IPS DF 4.7 (cell line): Measurements from ENCODE around the gene OR10A5.
"Not testable (repeated sequence)": the region's sequence is repeated elsewhere in the genome, so short reads cannot be mapped to it uniquely, and the experiment has no call there.

Experiments
- DNase-seq: peaks from one replicate; pipeline ENCODE4 v3.0.0-alpha.2; 2013; ENCODE audit warnings: low spot score; ENCODE audit errors: extremely low read depth

The OR10A5 gene, protein sequence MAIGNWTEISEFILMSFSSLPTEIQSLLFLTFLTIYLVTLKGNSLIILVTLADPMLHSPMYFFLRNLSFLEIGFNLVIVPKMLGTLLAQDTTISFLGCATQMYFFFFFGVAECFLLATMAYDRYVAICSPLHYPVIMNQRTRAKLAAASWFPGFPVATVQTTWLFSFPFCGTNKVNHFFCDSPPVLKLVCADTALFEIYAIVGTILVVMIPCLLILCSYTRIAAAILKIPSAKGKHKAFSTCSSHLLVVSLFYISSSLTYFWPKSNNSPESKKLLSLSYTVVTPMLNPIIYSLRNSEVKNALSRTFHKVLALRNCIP

DNA sequence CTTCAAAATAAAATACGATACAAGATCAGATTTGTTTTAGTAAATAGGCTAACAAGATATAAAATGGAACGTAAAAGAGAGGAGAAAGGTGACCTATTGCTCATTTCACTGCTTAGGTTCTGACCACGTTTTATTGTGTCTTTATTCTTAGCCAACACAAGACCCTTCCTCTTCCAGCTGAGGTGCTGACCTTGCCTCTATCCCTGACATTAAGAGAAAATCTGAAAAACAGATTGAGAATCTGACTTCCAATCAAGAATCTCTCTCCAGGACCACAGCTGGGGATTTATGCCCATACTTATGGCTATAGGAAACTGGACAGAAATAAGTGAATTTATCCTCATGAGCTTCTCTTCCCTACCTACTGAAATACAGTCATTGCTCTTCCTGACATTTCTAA lies at the start of gene OR10A5:
TSS of gene OR10A5 (plus strand) at position 301 of the 400 bp plus-strand sequence. CDS start at position 301, 0 bp downstream.
- no peak for DNase-seq

DNA sequence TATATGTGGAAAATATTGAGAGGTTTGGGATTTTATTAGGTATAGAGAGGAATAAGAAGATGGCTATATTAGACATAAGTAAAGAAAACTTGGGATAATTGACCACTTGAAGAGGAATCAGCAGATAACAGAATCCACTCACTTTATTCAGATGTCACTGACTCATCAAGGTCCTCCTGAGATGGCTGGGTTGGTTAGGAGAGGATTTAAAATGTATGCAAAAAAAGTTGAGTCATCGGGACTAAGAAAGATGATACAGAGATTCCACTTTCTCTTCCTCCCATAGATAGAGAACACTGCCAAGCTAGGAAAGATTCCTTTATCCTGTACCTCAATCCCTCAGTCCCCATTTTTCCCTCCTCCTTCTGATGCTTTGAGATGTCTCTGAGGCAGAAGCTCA lies 46.1 kb upstream of the OR10A5 start, which contains the start of gene OR6A2:
TSS of gene OR6A2 (minus strand) at position 288 of the 400 bp plus-strand sequence. CDS start 3,981 bp downstream, outside the sequence.
- DNase-seq, result no peak

DNA sequence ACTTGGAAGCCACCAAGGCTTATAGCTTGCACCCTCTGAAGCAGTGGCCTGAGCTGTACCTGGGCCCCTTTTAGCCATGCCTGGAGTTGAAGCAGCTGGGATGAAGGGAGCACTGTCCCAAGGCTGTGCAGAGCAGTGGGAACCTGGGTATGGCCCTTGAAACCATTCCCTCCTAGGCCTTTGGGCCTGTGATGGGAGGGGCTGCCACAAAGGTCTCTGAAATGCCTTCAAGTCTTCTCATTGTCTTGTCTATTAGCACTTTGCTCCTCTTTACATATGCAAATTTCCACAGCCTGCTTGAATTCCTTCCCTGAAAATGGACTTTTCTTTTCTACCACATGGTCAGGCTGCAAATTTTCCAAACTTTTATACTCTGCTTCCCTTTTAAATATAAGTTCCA lies 44.4 kb upstream of the OR10A5 start:
- DNase-seq, result not testable (repeated sequence)

DNA sequence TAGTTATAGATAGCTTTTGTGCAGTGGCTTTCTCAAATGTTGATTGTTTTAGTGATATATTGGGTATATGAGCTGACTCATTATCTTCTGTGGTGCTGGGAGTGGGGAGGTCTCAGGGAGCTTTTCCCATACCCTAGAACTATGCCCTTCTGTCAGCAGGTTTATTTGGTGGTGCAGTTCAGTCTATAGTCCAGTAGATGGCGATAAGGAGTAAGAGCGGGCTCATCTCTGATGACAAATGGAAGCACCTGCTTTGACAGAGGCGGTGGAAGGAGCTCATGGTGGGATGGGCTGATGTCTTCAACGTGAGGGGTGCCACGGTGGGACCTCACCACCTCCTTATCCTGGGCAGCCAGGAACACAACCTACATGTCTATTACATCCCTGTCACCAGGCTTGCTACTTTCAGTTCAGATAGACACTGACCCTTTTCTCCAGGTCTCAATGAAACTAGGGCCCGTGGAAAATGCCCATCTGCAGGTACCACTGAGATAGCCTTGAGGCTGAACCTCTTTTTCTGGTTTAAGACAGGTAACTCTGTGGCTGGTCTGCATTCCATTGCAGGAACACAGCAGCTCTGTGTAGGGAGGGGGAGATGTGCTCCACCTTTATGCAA lies 33.0 kb upstream of the OR10A5 start:
- no peak for DNase-seq

DNA sequence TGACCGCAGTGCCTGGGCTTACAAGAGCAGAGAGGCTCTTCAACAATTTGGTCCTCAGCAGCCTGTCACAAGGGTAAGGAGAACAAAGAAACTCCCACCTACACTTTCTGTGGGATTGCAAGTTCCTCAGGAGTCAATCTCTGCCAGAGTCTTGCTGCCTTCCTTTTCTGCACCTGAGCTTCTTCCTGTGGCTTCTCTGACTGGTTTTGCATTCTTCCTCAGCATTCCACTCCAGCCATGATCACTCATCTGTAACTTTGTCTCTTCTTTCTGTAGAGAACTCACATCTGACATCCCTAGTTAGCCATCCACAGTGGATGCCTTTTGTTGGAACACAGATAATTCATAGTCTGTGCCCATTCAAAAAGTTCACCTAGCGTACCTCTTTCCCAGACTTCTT lies 31.8 kb upstream of the OR10A5 start:
- no peak for DNase-seq

DNA sequence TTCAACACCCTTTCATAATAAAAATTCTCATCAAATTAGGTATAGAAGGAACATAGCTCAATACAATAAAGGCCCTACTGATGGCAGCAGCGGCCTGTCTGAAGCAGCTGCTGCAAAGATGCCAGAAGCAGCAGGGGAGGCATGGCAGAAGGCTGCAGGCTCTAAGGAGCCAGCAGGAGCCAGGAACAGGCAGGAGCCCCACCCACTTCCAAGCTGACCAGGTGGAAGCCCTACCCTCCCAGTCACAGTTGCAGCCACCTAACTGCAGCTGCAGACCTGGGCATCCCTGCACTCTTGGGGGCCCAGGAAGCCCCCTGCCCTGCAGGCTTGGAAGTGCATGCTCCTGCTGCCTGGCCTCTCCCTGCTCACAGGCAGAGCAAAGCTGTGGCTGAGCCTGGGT lies 27.8 kb upstream of the OR10A5 start:
- DNase-seq, result no peak

DNA sequence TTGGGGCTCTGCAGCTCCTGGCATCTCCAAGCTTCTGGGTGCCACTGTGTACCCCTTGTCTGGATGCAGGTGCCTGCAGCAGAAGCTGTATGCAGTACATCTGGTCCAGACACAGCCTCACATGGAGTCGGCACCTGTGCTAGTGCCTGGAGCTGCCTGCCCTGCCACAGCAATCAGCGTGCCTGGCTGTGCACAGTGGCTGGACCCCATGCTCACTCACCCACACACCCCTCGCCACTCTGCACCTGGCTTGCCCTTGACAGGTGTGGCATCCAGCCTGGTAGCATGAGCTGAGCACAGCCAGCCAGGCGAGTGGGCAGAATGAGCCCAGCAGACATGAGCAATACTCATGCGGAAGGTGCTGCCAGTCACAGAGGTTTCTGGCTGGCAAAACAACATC lies 26.5 kb upstream of the OR10A5 start:
- DNase-seq, result no peak

DNA sequence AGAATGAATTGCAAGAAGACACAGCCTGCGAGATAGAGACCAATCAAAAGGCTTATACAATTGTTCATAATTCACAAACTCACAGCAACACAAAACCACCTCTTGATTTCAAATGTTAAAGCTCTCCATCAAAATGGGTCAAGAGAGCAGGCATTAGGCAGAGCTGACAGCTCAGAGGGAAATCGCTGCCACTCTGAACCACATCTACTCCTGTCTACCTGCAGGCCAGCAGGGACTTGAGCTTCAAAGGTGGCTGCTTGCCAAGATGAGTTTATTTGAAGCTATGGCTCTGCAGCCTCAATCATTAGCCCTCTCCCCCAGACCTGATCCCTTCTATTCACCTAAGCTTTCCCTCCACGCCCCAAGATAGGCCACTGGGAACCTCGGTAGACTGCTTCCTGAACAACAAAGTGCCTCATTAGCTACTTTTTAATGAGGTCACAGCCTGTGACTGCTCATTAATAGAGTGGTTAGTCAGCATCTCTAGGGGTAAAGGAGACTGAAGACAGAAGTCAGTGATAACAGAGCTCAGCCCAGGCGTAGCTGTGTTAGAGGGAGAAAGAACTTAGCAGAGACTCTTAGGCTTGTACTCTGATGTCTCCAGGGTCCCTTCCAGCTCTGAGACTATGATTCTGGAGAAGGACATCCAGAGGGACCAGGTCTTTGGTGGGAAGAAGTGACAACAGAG lies 21.2 kb upstream of the OR10A5 start:
- DNase-seq, result no peak

DNA sequence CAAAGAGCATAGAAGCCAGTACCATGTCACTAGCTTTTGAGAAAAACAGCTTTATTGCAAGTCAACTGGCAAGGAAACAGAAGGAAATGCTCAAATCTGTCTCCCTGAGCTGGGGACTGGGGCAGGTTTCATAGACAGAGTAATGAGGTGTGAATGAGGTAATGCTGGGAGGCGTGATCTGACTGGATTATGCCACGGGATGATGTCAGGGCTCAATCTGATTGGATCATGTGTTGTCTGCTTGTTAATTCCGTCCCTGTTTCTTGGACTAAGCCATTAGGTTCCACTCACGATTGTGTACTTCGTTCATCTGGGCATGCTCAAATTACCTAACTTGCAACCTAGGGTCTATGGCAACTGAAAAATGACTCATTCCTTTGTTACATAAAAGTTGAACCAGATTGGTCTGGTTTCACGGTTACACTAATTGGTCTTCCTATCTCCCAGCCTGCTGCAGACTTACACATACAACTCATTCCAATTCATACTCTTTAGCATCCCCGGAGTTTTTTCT lies 20.2 kb upstream of the OR10A5 start:
- DNase-seq, result no peak

DNA sequence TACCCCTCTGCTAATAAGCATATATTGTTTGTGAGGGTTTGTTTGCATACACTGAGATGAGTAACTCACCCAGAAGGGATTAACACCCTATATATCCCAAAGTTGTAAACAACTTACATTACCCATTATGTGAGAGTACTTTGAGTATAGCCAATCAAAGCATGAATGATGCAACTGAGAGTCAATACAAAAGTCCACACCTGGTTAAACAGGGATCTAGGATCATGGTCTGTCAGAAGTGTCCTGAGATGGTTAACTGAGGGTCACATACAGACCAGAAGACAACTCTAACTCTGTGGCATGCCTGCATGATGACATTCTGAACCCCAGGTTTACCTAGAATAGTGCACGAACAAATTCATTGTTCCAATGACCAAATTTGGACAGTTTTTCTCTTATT lies 17.4 kb upstream of the OR10A5 start:
- DNase-seq, result no peak

DNA sequence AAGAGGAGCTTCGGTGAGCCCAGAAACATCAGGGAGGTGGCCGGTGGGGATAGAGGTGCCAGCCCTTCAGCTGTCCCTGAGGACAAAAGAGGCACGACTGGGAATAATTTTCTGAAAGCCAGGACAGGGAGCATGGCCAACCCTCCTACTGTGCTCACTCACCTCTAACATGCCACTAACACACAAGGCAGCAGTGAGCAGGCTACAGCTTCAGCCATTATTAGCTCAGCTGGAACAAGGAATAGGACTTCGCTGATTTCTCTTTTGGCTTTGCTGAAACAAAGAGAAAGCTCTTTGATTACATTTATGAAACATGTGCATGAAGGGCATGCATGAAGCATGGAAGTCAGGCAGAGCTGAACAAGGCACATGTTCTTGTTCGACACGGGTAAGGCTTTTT lies 12.1 kb upstream of the OR10A5 start:
- DNase-seq, result no peak

DNA sequence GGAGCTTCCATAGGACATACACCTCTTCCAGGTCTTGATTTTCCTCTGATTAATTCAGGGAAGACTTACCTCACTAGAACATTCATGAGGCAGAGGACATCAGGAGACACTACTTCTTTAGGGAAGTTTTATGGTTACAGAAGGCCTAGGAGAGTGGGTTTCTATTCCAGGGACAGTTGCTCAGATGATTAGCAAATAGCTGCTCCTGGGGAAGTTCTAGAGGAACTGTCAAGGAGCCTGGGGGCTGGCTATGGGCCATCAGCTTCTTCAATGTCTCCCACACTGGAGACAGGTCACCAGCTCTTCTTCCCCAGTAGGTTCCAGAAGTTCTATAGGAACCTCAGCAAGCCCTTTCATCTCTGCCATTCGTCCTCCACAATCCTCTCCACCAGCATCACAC lies 11.5 kb upstream of the OR10A5 start:
- no peak for DNase-seq

DNA sequence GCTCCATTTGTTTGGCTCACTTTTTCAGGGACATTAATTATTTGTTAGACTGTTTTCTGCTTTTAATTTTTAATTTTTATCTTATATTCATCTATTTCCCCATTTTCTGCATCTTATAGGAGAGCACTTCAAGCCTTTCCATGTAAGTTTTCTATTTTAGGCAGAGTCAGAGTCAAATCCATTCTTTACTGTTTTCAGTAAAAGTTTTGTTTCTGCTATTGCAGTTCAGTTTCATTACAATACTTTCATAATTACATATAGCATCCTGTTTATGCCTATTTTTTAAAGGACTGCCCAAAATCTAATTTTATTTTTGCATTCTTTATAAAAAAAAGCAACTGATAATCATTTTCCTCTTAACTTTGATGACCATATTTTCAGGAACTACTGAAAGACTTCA lies 3.8 kb upstream of the OR10A5 start:
- no peak for DNase-seq

DNA sequence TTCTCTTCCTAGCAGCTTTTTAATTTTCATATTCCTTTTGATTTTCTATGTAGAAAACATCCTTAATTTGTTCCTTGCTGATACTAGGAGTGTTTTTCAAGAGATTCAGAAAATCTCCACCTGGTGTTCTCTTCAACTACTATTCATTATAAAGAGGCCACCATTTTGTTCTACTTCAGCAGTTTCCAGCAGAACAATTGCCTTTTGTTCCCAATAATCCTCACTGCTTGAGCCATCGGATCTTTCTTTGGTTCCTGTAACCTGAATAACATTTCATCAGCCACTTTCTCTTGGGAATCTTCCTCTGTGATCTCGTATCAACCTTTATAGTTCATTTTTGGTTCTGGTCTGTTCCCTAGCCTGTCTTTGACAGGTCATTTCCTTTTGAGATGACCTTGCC lies 1.8 kb upstream of the OR10A5 start:
- no peak for DNase-seq

DNA sequence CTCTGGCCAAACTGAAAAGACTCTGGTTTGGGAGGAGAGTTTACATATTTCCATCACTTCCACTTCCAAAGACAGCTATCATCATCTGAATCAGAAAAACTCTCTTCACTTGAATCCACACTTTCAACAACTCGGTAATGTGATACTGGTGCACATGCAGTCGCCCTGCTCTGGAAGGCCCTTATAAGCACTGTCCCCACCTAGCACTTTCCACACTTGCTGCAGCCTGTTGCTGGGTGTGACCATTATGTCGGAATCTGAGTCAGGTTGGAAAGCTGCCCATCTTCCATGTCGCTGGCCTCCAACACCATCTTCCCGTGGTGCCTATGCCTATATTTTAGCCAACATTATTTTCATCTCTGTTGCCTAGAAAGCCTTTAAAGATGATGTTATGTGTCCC lies 1.1 kb upstream of the OR10A5 start:
- DNase-seq, result no peak

DNA sequence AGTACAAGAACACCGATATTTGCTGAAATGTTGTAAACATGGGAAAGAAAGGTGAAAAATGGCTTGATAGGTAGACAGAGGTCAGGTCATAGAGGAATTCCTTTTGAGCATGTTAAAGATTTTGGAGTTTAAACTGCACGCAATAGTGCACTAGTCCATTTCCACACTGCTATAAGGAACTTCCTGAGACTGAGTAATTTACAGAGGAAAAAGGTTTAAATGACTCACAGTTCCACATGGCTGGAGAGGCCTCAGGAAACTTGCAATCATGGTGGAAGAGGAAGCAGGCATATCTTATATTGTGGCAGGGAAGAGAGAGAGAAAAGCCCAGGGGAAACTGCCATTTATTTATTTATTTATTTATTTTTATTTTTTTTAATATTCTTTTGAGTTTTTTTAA lies 5.0 kb downstream of the OR10A5 start:
- no peak for DNase-seq

DNA sequence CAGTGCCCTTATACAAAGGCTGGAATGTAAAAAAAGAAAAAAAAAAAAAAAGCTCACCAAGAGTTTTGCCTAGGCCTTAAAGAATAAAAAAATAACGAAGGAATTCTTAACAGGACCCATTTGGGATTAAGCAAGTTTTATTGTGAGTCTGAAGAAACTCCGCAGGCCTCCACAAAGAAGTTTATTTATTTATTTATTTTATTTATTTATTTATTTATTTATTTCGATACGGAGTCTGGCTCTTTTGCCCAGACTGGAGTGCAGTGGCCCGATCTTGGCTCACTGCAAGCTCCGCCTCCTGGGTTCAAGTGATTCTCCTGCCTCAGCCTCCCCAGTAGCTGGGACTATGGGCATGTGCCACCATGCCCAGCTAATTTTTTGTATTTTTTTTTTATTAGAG lies 9.3 kb downstream of the OR10A5 start:
- DNase-seq, result not testable (repeated sequence)

DNA sequence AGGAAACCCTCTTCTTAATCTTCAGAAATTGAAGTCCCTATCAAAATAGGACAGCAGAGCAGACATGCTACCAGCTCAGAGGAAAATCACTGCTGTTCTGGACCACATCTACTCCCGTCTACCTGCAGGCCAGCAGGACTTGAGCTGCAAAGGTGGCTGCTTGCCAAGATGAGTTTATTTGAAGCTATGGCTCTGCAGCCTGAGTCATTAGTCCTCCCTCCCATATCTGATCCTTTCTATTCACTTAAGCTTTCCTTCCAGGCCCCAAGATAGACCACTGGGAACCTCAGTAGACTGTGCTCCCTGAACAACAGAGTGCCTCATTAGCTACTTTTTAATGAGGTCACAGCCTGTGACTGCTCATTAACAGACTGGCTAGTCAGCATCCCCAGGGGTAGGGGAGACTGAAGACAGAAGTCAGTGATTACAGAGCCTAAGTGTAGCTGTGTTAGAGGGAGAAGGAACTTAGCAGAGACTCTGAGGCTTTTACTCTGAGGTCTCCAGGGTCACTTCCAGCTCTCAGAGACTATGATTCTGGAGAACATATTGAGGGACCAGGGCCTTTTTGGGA lies 10.6 kb downstream of the OR10A5 start:
- no peak for DNase-seq

DNA sequence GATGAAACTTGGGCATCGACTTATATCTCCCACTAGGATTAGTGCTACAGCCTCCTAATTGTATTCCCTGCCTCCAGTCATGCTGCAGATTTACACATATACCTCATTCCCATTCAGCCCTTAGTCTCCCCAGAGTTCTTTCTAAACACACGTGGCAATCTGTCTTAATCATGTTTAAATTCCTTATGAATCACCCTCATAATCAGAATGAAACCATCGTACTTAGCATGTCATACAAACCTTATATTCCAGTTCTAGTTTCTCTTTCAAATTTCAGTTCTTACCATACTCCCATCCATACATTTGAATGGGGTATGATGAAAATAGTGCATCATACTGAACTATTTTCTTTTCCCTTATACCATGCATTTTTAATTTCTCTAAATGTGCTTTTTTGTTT lies 11.4 kb downstream of the OR10A5 start:
- DNase-seq, result no peak

DNA sequence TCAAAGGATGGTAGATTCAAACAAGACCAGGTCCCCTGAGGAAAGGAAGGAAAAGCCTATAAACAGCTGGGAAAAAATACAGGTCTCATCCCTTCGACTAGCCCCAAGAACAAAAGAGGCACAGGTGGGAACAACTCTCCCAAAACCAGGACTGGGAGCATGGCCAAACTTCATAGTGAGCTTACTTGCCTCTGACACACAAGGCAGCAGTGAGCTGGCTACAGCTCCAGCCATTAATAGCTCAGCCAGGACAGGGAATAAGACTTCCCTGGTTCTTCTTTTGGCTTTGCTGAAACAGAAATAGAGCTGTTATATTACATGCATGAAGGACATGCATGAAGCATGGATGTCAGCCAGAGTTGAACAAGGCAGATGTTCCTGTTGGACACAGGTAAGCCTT lies 17.5 kb downstream of the OR10A5 start, which contains the start of gene OR10A2:
TSS of gene OR10A2 (plus strand) at position 97 of the 400 bp plus-strand sequence. CDS start 6,698 bp downstream, outside the sequence.
- no peak for DNase-seq

DNA sequence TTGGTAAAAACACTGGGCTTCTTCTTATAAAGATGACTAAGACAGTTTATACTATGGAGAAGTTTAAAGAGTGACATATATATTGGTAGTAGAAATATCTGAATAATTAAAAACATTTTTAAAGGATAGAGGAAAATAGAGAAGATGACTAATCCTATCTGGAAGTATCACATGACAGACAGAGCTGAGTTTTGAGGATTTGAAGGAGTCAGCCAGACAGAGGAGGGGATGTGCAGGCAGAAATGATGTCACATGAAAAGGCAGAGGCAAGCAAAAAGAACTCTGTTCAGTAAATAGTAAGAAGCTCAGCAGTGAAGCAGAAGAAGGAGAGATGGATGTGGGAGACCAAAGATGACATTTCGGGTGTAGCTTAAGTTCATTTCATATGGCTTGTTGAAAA lies 19.0 kb downstream of the OR10A5 start:
- DNase-seq, result no peak

DNA sequence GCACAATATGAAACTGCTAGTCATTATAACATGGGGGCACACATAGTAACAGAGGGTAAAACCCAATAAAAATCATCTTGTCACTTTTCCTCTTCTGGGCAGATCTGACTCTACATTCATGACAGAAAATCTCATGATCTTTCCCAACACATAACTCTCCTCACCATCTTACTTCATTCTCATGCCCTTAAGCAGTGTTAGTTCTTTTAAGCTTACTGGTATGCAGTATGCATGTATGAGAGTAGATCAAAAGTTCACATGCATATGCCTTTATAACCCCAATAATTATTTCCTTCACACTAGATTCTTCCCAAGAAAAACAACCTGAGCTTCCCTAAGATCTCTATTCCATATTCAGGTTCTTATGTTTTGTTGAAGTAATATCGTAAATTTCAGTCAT lies 25.8 kb downstream of the OR10A5 start:
- DNase-seq, result no peak
